ENCODE results near the gene RNF213.
"Not testable (repeated sequence)": the region's sequence is repeated elsewhere in the genome, so short reads cannot be mapped to it uniquely, and the experiment has no call there.

The RNF213 gene

DNA sequence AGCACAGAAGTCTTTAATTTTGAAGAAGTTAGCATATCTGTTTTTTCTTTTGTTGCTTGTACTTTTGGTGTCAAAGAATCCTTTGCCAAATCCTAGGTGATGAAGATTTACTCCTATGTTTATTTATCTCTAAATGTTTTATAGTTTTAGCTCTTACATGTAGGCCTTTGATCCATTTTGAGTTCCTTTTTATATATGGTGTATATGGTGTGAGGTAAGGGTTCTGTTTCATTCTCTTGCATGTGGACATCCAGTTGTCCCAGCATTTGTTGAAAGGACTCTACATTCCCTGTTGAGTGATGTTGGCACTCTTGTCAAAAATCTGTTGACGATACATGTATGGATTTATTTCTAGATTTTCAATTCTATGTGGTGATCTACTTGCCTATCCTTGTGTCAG, 62.2 kb downstream of the RNF213 start:
- TF ChIP-seq, protein P1, sequence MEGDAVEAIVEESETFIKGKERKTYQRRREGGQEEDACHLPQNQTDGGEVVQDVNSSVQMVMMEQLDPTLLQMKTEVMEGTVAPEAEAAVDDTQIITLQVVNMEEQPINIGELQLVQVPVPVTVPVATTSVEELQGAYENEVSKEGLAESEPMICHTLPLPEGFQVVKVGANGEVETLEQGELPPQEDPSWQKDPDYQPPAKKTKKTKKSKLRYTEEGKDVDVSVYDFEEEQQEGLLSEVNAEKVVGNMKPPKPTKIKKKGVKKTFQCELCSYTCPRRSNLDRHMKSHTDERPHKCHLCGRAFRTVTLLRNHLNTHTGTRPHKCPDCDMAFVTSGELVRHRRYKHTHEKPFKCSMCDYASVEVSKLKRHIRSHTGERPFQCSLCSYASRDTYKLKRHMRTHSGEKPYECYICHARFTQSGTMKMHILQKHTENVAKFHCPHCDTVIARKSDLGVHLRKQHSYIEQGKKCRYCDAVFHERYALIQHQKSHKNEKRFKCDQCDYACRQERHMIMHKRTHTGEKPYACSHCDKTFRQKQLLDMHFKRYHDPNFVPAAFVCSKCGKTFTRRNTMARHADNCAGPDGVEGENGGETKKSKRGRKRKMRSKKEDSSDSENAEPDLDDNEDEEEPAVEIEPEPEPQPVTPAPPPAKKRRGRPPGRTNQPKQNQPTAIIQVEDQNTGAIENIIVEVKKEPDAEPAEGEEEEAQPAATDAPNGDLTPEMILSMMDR (conservative IDR thresholded peaks at IDR 0.05; ENCODE audit: control insufficient read depth, insufficient read depth, low read depth, low read length), result no peak
- H3K4me3 ChIP-seq (ENCODE audit: control insufficient read depth, low read depth, low read length), result no peak overlapping the region
- DNase-seq (ENCODE audit: low read depth), result no peak

DNA sequence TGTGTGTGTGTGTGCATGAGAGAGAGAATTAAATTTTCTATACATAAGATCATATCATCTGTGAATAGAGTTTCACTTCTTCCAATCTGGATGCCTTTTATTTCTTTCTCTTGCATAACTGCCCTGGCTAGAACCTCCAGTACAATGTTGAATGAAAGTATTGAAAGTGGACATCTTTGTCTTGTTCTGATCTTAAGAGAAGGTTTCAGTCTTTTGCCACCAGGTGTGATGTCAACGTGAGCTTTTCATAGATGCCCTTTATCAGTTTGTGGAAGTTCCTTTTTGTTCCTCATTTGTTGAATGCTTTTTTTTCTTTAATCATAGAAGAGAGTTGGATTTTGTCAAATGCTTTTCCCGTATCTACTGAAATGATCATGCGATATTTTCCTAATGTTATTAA, 63.3 kb downstream of the RNF213 start:
- TF ChIP-seq, protein P1 (conservative IDR thresholded peaks at IDR 0.05; ENCODE audit: control insufficient read depth, insufficient read depth, low read depth, low read length), result no peak
- H3K4me3 ChIP-seq (ENCODE audit: control insufficient read depth, low read depth, low read length), result no peak overlapping the region
- no peak for DNase-seq (ENCODE audit: low read depth)

DNA sequence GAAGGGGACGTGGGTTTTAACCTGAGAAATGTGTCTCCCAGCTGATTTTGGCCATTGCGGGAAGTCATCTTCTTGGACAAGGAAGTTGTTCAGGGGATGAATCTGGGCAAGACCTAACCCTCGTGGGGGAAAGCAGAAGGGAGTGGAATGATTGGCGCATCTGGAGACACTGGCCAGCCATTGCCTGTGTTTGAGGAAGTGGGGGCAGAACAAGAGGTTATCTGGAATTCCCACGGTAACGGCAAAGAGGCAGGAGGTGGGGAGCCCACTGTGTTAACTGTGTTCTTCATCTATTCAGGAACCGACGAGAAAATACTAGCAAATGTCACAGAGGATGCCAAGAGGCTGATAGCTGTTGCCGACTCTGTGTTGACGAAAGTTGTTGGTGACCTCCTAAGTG, 66.9 kb downstream of the RNF213 start:
- H3K4me3 ChIP-seq (ENCODE audit: control insufficient read depth, low read depth, low read length), result no peak overlapping the region
- no peak for DNase-seq (ENCODE audit: low read depth)
- TF ChIP-seq, protein P1 (conservative IDR thresholded peaks at IDR 0.05; ENCODE audit: control insufficient read depth, insufficient read depth, low read depth, low read length), result no peak

DNA sequence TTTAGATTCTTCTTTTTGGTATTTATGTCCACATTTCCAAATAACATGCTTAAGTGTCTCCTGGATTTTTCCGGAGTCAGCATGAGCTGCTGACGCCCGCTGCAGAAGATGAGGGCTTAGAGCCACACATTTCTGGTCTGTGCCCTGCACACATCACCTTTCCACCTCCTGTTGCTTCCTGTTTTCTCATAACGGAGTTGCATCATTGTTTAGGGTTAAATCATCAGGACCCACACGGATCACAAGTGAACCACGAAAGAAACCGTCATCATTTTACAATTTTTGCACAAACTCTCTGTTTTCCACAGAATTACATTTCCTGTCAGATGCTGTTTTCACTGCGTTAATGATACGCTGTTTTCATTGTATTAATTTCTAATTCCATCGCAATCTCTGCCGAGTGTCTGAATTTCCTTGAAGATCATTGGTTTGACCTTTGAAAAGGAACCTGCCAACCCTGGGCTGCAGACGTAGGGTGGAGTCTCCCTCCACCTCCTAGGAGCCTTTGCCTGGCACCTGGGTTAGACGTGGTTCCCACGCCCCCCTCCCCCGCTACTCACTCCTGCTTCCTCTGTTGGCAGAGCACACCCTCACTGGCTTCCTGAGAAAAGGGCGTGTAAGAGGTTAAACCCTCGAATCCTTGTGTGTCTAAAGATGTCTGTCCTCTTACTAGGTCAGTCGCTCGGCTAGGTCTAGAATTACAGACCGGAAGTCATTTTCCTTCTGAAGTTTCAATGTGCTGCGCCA, 68.2 kb downstream of the RNF213 start:
- no peak overlapping the region for H3K4me3 ChIP-seq (ENCODE audit: control insufficient read depth, low read depth, low read length)
- TF ChIP-seq, protein P1 (conservative IDR thresholded peaks at IDR 0.05; ENCODE audit: control insufficient read depth, insufficient read depth, low read depth, low read length), result no peak
- no peak for DNase-seq (ENCODE audit: low read depth)

DNA sequence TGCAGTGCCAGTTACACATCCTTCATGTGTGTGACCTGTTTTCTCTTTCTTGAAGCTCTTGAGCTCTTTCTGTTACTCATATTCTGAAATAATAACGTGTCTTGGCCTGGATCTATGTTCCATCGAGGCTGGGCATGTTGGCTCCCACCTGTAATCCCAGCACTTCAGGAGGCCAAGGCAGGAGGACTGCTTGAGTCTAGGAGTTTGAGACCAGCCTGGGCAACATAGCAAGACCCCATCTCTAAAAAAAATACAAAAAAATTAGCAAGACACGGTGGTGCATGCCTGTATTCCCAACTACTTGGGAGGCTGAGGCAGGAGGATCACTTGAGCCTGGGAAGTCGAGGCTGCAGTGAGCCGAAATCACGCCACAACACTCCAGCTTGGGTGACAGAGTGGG, 68.8 kb downstream of the RNF213 start:
- H3K4me3 ChIP-seq (ENCODE audit: control insufficient read depth, low read depth, low read length); DNase-seq (ENCODE audit: low read depth): not testable (repeated sequence)

DNA sequence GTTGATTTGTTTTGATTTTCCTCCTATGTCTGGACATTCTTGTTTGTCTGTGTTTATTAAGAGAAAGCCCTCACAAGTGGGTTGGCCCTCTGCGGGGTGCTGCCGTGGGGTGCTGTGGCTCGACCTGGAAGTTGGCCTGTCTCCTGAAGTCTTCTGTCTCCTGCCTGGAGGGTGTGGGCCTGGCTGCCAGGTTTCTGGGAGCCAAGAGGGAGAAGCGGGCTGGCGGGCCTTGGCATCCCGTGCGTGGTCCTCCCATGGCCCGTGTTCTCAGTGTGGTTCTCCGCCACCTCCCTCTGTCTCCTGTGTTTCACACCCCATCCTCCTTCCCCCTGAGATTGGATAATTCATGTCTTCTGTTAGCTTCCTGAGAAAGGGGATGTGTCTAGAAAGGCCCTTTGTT, 69.6 kb downstream of the RNF213 start:
- DNase-seq (ENCODE audit: low read depth), result no peak
- TF ChIP-seq, protein P1 (conservative IDR thresholded peaks at IDR 0.05; ENCODE audit: control insufficient read depth, insufficient read depth, low read depth, low read length), result no peak
- H3K4me3 ChIP-seq (ENCODE audit: control insufficient read depth, low read depth, low read length), result no peak overlapping the region

DNA sequence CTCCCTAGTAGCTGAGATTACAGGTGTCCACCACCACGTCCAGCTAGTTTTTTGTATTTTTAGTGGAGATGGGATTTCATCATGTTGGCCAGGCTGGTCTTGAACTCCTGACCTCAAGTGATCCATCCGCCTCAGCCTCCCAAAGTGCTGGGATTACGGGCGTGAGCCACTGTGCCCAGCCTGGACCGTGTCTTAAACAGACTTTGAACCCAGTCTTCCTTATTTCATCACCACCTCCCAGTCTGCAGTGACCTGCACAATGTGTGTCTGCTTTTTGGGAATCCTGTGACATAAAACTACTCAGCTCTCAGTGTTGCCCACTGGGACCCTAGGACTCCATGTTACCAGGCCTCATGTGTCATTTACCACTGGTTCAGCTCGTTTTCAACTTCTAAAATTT, 70.3 kb downstream of the RNF213 start:
- not testable (repeated sequence) for H3K4me3 ChIP-seq (ENCODE audit: control insufficient read depth, low read depth, low read length); DNase-seq (ENCODE audit: low read depth)

DNA sequence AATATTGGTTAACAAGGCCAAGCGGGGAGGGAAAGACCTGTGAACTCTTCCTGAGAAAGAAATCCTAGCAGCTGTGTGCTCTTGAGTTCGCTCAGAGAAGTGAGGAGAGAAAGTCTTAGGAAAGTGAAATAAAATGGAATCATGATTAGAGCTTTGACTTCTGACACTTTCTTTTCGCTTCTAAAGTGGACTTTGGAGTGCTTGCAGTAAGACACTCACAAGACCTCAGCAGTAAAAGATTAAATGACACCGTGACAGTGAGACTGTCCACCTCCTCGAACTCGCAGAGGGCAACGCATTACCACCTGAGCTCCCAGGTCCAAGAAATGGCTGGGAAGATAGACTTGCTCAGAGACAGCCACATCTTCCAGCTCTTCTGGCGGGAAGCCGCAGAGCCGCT, 71.2 kb downstream of the RNF213 start:
- DNase-seq (ENCODE audit: low read depth), result no peak
- TF ChIP-seq, protein P1 (conservative IDR thresholded peaks at IDR 0.05; ENCODE audit: control insufficient read depth, insufficient read depth, low read depth, low read length), result no peak
- H3K4me3 ChIP-seq (ENCODE audit: control insufficient read depth, low read depth, low read length), result no peak overlapping the region
